D721Med (cell line): Measurements from ENCODE around the gene CEBPZ.
A peak's percentile ranks its signal among the peaks of the same experiment; 100 is the strongest.

Experiments
- DNase-seq: peaks from one replicate; pipeline ENCODE4 v3.0.0; 2011; ENCODE audit warnings: low spot score; ENCODE audit not compliant: insufficient read length
- FAIRE-seq: peaks from 2 replicates; lab custom pipeline; 2011; peaks lifted over from hg19 to GRCh38; lab: Jason Lieb, UNC
- TF ChIP-seq, protein P1 (sequence below): IDR thresholded peaks from 2 replicates; pipeline ENCODE4 v1.5.1; 2012; ENCODE audit warnings: mild to moderate bottlenecking, control low read depth; ENCODE audit not compliant: insufficient read depth; ENCODE audit errors: missing control alignments

Gene CEBPZ, protein sequence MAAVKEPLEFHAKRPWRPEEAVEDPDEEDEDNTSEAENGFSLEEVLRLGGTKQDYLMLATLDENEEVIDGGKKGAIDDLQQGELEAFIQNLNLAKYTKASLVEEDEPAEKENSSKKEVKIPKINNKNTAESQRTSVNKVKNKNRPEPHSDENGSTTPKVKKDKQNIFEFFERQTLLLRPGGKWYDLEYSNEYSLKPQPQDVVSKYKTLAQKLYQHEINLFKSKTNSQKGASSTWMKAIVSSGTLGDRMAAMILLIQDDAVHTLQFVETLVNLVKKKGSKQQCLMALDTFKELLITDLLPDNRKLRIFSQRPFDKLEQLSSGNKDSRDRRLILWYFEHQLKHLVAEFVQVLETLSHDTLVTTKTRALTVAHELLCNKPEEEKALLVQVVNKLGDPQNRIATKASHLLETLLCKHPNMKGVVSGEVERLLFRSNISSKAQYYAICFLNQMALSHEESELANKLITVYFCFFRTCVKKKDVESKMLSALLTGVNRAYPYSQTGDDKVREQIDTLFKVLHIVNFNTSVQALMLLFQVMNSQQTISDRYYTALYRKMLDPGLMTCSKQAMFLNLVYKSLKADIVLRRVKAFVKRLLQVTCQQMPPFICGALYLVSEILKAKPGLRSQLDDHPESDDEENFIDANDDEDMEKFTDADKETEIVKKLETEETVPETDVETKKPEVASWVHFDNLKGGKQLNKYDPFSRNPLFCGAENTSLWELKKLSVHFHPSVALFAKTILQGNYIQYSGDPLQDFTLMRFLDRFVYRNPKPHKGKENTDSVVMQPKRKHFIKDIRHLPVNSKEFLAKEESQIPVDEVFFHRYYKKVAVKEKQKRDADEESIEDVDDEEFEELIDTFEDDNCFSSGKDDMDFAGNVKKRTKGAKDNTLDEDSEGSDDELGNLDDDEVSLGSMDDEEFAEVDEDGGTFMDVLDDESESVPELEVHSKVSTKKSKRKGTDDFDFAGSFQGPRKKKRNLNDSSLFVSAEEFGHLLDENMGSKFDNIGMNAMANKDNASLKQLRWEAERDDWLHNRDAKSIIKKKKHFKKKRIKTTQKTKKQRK

DNA sequence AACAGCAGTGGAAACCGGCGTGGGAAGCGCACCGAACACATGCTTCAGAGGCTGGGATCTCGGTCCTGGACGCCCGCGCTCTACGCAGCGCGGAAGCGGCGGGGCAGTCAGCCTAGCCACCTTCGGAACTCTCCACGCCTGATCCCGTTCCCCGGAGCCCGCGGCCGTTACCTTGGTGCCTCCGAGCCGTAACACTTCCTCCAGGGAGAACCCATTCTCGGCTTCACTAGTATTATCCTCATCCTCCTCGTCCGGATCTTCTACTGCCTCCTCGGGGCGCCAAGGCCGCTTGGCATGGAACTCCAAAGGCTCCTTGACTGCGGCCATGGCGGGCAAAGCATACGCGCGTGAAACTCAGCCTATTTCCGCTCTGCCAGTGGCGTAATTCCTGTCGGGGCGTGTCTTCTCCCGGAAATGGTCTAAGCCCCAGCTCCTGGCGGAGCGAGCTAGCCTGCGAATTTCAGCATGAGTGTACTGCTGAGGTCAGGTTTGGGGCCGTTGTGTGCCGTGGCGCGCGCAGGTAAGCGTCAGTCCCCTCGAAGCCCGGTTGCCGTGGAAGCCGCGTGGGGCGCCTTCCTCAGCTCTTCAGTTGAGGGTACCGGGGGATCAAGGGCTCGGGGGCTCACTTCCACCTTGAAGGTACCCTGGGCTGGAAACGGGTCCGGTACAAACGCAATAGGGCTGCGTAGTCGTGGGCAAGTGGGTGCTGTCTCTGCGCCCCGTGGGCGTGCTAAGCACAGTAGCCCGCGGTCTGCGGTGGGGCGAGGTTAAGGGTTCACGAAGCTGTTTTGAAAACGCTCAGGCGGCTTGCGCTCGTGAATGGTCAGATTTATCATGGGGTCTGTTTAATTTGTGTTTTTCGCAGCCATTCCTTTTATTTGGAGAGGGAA lies at the start of gene CEBPZ, which contains the start of gene NDUFAF7:
Gene CEBPZ, minus strand, starts transcription at position 356 of the 890 bp plus-strand sequence. Its CDS starts 29 bp downstream, at position 327.
Gene NDUFAF7, plus strand, starts transcription at position 418 of the 890 bp plus-strand sequence. Its CDS starts 48 bp downstream, at position 466.
- TF ChIP-seq, protein P1, sequence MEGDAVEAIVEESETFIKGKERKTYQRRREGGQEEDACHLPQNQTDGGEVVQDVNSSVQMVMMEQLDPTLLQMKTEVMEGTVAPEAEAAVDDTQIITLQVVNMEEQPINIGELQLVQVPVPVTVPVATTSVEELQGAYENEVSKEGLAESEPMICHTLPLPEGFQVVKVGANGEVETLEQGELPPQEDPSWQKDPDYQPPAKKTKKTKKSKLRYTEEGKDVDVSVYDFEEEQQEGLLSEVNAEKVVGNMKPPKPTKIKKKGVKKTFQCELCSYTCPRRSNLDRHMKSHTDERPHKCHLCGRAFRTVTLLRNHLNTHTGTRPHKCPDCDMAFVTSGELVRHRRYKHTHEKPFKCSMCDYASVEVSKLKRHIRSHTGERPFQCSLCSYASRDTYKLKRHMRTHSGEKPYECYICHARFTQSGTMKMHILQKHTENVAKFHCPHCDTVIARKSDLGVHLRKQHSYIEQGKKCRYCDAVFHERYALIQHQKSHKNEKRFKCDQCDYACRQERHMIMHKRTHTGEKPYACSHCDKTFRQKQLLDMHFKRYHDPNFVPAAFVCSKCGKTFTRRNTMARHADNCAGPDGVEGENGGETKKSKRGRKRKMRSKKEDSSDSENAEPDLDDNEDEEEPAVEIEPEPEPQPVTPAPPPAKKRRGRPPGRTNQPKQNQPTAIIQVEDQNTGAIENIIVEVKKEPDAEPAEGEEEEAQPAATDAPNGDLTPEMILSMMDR = no peak
- peak; percentile 84 for DNase-seq
- FAIRE-seq = no peak

DNA sequence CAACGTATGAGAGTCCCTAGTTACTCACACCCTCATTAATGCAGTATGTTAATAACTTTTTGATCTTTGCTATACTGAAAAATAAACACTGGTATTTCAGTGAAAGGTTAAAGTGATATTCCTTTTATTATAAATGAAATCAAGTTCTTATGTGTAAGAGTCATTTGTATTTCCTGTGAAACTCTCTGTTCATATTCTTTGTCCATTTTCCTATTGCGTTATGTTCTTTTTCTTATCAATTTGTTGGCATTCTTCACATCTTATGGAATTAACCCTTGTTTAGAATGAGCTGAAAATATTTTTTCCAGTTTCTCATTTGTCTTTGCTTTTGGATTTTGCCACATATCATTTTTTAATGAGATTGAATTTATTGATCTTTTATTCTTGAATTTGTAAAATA lies 44.9 kb upstream of the CEBPZ start:
- no peak for DNase-seq
- no peak for FAIRE-seq
- TF ChIP-seq, protein P1 = no peak

DNA sequence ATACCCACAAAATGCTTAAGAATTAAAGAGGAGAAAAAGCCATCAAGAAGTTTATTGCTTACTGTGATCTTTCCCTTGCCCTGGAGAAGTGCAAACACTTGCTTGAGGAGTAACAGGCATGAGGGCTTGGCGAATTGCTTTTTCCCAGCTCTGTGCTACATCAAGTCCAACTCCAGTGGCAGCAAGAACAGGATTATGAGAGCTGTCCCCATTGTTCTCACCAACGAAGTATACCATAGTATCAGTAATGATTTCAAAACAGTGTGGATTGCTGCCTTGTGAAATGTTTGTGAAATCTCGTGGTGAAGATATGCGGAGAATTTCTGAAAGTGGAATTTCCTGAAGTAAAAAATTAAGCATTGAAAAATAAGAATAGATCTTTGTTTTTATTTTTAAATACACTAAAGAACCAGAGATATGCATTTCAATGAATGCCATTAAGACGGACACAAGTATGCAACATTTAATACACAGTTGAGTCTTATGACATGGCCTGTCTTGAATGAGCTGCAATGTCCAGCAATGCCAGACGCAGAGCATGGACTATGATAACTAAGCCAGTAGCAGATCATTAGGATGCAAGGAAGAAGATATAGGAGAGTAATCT lies 43.1 kb upstream of the CEBPZ start:
- DNase-seq (no peak), FAIRE-seq (no peak)
- TF ChIP-seq, protein P1 = no peak

DNA sequence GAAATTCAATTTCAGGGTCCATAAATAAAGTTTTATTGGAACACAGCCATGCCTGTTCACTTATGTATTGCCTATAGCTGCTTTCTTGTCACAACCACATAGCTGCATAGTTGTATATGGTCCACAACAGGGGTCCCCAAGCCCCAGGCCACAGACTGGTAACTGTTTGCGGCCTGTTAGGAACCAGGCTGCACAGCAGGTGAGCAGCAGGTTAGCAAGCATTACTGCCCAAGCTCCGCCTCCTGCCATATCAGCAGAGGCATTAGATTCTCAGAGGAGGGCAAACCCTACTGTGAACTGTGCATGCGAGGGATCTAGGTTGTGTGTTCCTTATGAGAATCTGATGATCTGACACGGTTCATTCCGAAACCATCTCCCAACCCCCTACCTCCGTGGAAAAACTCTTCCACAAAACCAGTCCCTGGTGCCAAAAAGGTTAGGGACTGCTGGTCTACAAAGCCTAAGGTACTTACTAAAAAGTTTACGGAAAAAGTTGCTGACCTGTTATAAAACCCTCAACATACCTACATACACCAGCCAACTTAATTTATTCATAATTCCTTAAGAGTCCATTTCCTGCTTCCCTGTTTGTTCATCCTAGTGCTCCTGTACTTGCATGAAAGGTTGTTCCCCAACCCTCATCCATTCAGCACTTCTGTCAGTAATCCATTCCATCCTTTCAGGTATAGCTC lies 40.1 kb upstream of the CEBPZ start:
- FAIRE-seq (no peak), DNase-seq (no peak)
- TF ChIP-seq, protein P1 = no peak

DNA sequence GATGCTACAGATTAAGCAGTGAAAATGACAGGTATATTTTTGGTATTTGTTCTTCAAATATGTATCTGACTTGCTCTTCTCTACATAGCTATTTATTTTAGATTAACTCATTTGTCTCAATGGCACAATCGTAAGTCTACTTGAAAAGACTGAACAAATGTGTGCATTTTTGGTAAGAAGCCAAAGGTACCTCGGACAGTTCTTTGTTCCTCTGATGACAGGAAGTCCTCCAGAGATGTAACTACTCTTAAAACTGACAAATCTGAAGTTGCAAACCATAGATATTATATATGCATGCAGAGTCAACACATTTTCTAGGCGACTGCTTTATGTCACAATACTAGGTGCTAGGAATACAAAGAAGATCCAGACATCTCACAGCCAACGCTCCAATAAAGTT lies 36.7 kb upstream of the CEBPZ start:
- FAIRE-seq (no peak), DNase-seq (no peak)
- TF ChIP-seq, protein P1 = no peak
